ENCODE results near the gene FRMD4B. TPM values are rescaled to one million over a fixed set of nuclear protein-coding genes. Genes with fewer than 3 reads are reported as not detected.

The FRMD4B gene
- total RNA-seq, 4 donors from 2014 or later, result 9.3 to 54.5 (median 27.9) TPM

DNA sequence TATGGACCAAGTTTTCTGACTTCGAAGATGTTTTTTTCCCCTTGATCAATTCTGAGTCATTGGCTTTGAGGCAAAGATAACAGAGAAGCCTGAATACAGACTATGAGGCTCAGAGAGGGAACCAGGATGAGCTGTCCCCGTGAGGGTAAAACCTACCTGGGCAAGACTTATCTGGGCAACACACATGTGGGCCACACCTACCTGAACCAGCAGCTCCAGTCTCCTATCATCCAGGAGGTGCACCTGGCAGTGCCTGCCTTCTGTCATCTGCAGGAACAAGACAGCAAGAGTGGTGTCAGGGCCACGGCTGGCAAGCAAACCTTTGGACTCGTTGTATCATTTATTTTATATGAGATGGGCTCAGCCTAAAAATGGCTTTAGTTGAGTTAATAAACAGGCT is 72.6 kb downstream of the FRMD4B start:
- peak in 1 of 3 donors; percentile 57 for DNase-seq
- H3K27me3 ChIP-seq, result no peaks in the 10 kb centered on the region
- H3K36me3 ChIP-seq, result no peaks in the 10 kb centered on the region
- H3K9me3 ChIP-seq, result no peaks in the 10 kb centered on the region
- H3K27ac ChIP-seq, result no peak overlapping the region
- no peak overlapping the region for H3K4me3 ChIP-seq
- no peaks in the 10 kb centered on the region for H3K4me1 ChIP-seq
- TF ChIP-seq CTCF (IDR thresholded peaks at IDR 0.05) (no peak), POLR2A (IDR thresholded peaks at IDR 0.05) (no peak)

- Histone ChIP-seq H3K36me3 (no peaks in the 10 kb centered on the region), H3K27me3 (no peaks in the 10 kb centered on the region), H3K9me3 (no peaks in the 10 kb centered on the region), H3K4me1 (no peaks in the 10 kb centered on the region), H3K4me3 (no peak overlapping the region), H3K27ac (no peak overlapping the region)
- DNase-seq, result no peak
- TF ChIP-seq CTCF (IDR thresholded peaks at IDR 0.05) (peak in 4 of 6 experiments; percentile 13 to 65 (median 56)), POLR2A (IDR thresholded peaks at IDR 0.05) (no peak)
These were observed 76.1 kb downstream of the FRMD4B start for GRCh38 chr3:69309814-69310213.

GRCh38 chr3:69306239-69307185 is 79.4 kb downstream of the FRMD4B start:
- H3K9me3 ChIP-seq, result no peaks in the 10 kb centered on the region
- peak in 2 of 3 donors; percentile 37 to 84 for DNase-seq
- peak; percentile 63 to 91 (median 86) for TF ChIP-seq CTCF (IDR thresholded peaks at IDR 0.05)
- TF ChIP-seq POLR2A (IDR thresholded peaks at IDR 0.05), result no peak
- no peaks in the 10 kb centered on the region for H3K36me3 ChIP-seq
- no peaks in the 10 kb centered on the region for H3K27me3 ChIP-seq
- H3K4me1 ChIP-seq, result no peaks in the 10 kb centered on the region
- H3K4me3 ChIP-seq, result no peak overlapping the region
- H3K27ac ChIP-seq, result peak overlapping the region in 1 of 4 donors; percentile 25

GRCh38 chr3:69305011-69305410 is 80.9 kb downstream of the FRMD4B start:
- Histone ChIP-seq H3K36me3 (no peaks in the 10 kb centered on the region), H3K4me3 (no peak overlapping the region), H3K27me3 (no peaks in the 10 kb centered on the region), H3K27ac (no peak overlapping the region), H3K9me3 (no peaks in the 10 kb centered on the region), H3K4me1 (no peaks in the 10 kb centered on the region)
- TF ChIP-seq CTCF (IDR thresholded peaks at IDR 0.05) (no peak), POLR2A (IDR thresholded peaks at IDR 0.05) (no peak)
- DNase-seq, result no peak

DNA sequence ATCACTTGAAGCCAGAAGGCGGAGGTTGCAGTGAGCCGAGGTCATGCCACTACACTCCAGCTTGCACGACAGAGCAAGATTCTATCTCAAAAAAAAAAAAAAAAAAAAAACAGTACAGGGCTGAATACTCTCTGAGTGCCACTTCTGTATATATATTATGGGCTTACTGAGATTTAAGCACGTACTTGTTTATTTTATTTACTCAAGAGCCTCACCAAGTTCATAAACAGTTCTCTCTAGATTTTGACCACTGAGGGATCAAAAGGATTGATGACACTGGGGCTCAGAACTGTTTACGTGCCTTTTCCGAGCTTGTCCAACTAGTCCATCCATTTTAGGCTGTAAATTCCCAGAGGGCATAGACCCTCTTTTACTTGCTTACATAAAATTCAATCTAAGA is 81.5 kb downstream of the FRMD4B start:
- Histone ChIP-seq H3K4me1 (no peaks in the 10 kb centered on the region), H3K27ac (no peak overlapping the region), H3K9me3 (no peaks in the 10 kb centered on the region), H3K36me3 (no peaks in the 10 kb centered on the region), H3K27me3 (no peaks in the 10 kb centered on the region), H3K4me3 (no peak overlapping the region)
- TF ChIP-seq CTCF (IDR thresholded peaks at IDR 0.05) (no peak), POLR2A (IDR thresholded peaks at IDR 0.05) (no peak)
- DNase-seq, result no peak
